Measurements from ENCODE around the gene RFC4.
A peak's percentile ranks its signal among the peaks of the same experiment; 100 is the strongest.

RFC4 gene

DNA sequence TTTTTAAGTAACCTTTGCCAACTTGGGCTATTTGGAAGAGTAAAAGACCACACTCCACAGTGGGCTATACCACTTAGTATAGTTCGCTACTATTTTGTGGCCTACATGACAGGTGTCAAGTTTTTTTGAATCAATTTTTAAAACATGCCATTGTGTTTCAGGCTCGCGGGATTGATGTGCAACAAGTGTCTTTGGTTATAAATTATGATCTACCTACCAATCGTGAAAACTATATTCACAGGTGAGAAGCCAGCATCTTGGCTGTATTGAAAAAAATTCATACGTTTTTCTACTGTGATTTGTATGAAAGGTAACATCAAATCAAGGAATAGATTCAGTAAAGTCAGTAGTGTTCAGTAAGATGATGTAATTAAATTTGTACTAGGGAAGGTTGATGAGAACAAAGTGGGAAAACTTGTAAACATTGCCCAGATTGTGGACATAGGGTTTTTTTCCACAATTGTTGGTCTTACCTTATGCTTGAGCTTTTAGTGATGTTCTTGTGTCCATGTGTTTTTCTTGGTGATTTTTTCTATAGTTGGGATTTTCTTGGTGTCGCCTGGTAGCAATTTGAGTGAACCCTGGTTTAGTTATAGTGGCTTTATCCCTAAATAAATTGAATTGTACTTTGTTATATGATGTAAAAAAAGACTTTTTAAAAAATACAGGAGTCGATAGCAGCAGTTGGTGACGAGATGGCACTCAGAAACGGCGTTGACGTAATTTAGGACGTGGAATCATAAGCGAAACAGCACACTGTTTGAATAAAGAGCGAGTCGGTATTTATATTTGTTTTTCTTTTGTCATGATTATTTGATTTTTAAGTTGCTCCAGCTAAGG is 18.4 kb downstream of the RFC4 start:
- DNase-seq (ENCODE audit: low read depth, low spot score): no peak

DNA sequence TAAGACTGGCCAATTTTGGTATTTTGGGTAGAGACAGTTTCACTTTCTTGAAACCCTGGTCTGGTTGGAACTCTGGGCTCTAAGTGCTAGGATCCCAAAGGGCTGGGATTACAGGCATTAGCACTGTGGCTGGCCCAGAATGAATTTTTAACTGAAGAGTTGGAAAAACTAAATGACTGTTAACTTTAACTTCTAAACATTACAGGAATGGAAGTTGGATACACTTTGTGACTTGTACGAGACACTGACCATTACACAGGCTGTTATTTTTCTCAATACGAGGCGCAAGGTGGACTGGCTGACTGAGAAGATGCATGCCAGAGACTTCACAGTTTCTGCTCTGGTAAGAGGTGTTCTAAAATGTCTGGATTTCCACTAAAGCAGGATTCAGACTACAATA is 19.4 kb downstream of the RFC4 start:
- no peak for DNase-seq (ENCODE audit: low read depth, low spot score)

DNA sequence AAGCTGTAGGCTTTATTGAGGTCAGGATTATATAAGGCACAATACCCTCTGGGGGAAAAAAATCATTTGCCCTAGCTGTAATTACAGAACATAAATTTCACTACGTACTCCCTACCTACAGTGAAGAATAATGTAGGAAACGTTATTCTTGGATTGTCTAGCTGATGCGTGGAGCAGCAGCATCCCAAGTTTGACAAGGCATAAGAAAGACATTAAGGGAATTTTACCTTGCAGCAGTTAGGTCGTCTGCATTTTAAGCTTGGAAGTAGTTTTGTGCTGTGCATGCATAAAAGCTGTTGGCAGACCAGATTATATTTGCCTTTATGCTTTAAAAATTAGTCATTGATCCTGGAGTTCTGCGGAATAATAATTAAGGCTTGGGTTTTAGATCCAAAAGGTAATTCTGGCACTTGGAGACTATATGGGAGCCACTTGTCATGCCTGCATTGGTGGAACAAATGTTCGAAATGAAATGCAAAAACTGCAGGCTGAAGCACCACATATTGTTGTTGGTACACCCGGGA is 20.7 kb downstream of the RFC4 start:
- DNase-seq (ENCODE audit: low read depth, low spot score): no peak

DNA sequence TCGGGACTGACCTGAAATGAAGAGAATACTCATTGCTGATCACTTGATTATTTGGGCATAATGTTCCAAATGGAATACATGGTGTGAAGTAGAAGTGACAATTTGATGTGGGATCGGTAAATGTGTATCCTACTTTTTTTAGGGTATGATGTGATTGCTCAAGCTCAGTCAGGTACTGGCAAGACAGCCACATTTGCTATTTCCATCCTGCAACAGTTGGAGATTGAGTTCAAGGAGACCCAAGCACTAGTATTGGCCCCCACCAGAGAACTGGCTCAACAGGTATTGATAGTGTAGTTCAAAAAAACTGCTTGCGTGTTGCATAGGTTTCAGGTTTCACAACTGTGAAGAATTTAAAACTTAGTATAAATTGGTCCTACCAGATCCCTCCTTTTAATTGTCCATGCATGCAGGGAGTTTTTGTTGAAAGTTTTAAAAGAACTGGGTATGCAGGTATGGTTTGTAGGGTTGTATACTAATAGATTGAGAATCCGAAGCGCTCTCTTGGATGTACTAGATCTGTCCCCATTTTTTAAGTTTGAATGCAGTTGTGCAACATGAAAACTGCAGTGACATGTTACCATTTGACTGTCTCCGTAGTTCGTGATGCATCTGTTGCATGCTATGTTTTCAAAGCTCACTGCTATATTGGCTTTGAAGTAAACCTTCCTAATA is 21.3 kb downstream of the RFC4 start:
- DNase-seq (ENCODE audit: low read depth, low spot score): peak; percentile 18

DNA sequence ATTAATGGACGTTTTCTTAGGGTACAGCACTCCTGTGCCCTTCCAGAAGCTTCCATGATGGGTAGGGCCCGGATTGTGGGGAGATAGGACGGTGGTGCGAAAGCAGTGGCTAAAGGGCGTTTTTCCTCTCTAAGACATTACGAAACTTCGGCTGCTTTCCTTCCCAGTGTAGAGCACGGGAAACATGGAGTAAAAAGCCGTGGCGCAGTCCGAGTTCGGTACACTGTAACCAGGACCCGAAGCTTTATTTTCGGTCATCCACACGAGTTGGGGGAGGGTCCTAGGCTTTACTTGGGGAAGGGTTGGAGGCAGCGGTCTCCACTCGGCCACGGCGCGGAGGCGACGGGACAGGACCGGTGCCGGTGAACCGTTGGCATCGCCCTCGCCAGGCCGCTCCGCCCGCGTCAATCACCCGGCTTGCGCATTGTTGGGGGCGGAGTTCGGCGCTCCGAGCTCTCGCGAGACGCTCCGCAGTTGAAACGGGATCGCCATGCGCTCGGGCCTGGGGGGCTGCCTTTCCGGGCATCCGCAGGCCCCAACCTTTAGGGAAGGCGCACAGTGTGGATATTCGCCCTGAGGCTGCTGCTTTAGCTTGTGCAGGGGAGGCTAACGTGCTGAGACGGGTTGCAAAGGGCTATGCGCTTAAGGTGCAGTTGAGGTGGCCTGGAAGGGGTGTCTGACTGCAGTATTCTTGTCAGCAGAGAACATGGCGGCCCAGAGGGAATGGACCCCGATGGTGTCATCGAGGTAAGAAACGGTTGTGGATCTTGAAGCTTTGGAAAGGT is 22.4 kb downstream of the RFC4 start:
- peak; percentile 81 for DNase-seq (ENCODE audit: low read depth, low spot score)

DNA sequence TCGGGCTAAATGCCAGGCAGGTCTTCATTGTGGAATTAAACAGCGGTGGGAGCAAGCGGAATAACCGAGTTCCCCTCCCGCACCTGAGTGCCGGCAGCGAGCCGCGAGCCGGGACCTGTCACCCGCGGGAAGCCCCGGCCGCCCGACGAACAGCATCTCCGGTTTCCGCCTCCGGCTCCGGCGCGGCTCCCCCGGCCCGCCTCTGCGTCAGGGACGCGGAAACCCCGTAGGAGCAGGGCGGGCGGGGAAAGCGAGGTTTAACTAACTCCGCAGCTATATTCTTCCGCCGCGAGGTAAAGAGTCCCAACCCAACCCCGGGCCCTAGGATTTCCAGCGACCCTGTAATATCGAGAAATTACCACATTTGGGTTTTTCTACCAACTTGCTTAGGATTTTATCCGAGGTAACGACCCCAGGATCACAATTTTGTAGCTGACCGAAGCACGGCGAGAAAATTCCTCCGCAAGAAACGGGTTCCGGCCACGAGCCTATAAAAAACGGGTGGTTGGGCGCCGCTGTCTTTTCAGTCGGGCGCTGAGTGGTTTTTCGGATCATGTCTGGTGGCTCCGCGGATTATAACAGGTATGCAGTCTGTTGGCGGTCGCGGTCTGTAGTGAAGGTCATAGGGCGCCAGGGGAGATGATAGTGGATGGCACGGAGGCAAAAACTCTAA is 23.1 kb downstream of the RFC4 start, which contains the start of gene EIF4A2:
EIF4A2 (plus strand) TSS at position 520 of the 673 bp plus-strand sequence; CDS start at position 554, 34 bp downstream.
- DNase-seq (ENCODE audit: low read depth, low spot score): peak; percentile 95

DNA sequence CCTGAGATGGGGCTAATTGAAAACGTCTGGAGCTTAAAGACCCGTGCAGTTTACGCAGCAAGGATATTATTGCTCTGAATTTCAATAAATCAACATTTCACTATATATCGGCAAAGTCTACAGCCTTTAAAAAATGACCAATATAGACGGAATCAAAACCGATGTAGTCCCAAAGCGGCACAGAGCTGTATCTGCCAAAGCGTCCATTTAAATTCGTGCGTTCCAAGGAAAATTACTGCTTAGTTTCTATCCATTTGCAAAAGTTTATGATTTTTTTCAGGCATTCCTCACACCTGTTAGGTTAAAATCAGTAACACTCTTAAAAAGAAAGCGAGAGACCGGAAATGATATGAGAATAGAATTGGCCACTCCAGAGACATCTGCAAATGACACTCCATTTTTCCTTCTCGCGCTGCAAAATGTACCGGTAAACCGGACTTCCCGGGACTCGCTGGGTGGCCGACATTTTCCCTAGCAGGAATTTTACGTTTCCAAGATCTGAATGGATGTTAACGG is 23.7 kb downstream of the RFC4 start:
- no peak for DNase-seq (ENCODE audit: low read depth, low spot score)

DNA sequence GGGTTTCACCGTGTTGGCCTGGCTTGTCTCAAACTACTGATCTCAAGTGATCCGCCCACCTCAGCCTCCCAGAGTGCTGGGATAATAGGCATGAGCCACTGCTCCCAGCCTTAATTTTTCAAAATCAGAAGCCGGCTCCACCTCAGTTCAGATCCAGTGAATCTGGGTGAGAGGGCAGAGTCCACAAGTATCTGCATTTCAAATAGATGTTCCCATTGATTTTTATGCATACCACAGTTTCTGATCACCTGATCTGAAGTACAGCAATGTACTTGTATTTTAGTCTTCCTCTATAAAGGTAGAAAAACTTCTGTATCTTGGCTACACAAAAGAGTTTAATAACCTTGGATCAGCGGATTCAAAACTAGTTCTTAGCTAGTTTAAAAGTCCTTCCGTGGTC is 27.1 kb downstream of the RFC4 start:
- DNase-seq (ENCODE audit: low read depth, low spot score): no peak

DNA sequence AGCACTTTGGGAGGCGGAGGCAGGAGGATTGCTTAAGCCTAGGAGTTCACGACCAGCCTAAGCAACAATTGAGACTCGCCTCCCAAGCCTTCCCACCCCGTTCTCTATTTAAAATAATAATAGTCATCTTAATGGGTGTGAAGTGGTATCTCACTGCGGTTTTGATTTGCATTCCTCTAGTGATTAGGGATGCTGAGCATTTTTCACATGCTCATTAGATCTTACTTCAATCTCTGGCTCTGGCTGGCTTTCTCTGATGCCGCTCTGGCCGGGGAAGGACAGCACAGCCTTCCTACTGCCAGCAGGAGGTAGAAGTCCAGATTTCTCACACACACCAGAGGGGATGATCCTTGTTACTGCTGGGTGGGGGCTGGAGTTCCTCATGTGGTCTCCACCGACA is 30.3 kb downstream of the RFC4 start:
- peak; percentile 83 for DNase-seq (ENCODE audit: low read depth, low spot score)

DNA sequence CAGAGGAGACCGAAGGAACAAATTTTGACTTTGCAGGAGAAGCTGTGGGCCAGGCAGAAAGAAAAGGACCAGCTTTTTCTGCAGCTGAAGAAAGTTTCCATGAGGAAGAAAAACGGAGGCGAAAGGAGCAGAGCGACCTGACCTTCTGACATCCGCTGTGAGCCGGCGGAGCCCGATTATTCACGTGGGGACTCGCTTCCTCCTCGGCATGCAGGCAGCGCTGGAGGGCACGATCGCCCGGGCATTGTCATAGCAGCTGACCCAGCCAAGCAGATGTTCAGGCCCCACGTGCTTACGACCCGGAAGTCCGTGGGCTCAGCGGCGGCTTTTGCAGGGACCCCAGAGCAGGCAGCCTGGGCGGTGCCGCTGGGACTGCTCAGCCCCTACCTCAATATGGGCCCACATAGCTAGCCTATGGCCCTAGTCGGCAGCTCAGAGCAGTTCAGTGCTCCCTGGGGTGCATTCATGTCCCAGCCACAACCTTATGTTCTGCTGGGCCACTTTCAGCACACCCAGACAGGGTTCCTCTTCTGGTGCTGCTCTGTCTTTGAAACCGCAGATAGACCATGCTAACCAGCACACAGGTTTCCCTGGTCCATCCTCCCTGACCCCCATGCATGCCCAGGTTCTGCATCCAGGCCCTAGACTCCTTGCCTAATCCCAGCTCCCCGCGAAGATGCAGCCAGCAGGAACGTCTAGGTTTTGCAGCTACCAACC is 33.4 kb downstream of the RFC4 start:
- DNase-seq (ENCODE audit: low read depth, low spot score): peak; percentile 86

DNA sequence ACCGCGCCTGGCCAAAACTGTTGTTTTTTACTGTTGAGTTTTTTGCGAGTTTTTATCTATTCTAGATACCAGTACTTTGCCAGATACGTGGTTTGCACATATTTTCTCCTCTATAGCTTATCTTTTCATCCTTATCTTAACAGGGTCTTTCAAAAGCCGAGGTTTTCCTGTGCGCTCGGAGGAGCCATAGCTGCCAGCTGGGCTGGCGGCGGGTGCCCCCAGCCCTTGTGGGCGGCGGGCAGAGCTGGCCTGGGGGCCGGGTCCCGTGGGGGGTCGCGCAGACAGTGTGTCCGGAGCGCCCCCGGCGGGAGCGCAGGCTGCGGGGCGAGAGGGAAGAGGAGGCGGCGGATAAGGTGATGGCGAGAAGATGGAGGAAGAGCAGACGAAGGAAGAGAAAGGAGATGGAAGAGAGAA is 34.0 kb downstream of the RFC4 start:
- no peak for DNase-seq (ENCODE audit: low read depth, low spot score)

DNA sequence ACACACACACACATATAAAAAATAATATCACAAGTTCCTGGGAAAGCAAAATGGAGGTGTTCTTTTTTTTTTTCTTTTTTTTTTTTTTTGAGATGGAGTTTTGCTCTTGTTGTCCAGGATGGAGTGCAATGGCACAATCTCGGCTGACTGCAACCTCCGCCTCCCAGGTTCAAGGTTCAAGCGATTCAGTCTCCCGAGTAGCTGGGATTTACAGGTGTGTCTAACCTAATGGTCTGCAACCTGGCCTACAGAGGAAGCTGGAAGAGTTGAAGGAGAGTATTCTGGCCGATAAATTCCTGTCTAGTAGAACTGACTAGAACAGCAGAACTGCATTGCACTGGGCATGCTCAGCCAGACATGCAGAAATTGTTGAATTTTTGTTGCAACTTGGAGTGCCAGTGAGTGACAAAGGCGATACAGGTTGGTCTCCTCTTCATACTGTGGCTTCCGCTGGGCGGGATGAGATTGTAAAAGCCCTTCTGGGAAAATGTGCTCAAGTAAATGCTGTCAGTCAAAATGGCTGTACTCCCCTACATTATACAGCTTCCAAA is 45.3 kb downstream of the RFC4 start:
- DNase-seq (ENCODE audit: low read depth, low spot score): no peak

DNA sequence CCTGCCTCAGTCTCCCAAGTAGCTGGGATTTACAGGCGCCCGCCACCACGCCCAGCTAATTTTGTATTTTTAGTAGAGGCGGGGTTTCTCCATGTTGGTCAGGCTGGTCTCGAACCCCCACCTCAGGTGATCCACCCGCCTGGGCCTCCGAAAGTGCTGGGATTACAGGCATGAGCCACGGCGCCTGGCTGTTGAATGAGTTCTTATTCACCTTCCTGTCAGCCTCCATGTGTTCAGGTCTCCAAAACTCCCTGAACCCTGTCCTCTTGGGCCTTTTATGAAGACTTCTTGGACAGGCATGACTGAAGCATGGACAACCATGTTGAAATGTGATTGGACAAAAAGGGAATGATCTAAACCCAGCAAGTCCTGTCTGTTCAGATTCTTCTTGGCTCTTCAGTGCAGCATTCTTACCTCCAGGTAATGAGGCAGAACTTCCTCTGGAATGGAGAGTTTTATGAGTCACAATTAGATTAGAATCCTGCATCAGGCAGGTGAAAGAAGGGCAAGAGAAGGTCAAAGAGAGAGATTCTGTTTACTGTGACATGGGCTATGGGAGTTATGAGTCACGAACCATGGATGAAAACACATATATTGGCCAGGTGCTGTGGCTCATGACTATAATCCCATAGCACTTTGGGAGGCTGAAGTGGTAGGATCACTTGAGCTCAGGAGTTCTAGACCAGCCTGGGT is 46.0 kb downstream of the RFC4 start:
- DNase-seq (ENCODE audit: low read depth, low spot score): peak; percentile 39

DNA sequence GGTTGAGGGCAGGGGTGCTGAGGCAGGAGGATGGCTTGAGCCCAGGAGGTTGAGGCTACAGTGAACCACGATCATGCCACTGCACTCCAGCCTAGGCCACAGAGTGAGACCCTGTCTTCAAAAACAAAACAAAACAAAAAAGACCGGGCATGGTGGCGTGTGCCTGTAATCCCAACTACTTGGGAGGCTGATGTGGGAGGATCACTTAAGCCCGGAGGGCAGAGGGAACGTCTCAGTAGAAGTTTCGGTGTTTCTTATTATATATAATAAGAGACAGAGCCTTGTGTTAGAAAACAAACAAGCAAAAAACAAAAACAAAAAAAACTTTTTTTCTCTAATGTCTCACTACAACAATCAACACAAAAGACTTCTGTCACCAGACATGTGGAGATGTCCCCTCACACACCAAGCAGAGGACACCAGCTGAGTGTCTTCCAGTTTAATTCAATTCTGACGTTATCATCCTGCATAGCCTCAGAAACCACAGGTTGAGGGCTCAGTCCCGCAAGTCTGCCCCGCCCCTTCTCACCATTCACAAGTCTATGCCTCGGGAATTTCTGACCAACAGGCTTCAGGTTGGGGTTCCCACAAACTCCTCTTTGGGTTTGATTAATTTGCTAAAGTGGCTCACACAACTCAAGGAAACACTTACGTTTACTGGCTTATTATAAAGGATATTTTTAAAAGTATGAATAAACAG is 46.9 kb downstream of the RFC4 start:
- DNase-seq (ENCODE audit: low read depth, low spot score): peak; percentile 31

DNA sequence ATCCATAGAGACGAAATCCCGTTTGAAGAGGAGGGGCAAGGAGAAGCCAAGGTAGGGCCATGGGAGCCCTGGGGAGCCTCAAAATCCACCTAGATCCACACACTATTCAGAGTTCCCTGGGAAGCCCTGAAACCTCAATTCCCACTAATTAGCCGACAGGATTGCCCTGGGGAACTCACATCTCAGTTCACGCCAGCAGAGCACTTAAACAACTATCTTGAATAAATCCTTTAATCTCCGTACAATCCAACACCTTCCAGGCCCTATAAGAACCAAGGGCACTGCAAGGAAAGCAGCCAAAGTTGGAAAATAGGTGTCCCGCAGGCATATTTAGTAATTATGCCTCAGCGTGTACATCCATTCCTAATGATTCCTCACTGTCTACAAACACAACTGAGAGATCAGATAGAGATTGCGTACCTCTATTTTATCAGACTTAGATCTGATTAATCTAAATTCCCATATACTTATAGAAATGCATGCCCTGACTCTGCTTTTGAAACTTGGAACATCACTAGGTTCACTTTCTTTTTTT is 48.5 kb downstream of the RFC4 start:
- DNase-seq (ENCODE audit: low read depth, low spot score): peak; percentile 17

DNA sequence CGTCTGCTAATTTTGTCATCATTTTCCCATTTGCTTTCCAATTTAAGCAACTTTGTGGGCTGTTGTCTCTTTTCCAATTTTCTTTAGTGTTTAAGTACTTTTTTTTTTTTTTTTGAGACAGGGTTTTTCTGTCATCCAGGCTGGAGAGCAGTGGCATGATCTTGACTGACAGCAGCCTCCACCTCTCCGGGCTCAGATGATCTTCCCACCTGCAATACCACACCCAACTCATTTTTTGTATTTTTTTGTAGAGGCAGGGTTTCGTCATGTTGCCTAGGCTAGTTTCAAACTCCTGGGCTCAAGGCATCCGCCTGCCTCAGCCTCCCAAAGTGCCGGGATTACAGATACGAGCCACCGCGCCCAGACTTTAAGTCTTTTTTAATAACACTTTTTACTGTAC is 49.1 kb downstream of the RFC4 start:
- no peak for DNase-seq (ENCODE audit: low read depth, low spot score)

DNA sequence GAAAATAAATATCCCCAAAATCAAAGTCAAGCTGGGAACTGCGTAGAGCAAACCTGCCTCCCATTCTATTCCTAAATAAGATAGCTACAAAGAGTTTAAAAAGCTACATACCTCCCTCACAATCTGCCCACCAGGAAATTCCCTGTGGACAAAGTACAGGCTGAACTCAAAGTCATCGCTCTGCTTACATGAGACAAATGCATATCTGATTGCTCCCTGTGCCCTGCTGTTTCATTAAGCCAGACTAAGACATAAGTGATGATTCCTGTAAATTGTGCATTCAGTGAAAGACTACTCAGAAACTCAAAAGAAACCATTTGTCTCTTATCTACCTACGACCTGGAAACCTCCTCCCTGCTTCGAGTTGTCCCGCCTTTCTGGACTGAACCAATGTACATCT is 51.4 kb downstream of the RFC4 start:
- no peak for DNase-seq (ENCODE audit: low read depth, low spot score)

DNA sequence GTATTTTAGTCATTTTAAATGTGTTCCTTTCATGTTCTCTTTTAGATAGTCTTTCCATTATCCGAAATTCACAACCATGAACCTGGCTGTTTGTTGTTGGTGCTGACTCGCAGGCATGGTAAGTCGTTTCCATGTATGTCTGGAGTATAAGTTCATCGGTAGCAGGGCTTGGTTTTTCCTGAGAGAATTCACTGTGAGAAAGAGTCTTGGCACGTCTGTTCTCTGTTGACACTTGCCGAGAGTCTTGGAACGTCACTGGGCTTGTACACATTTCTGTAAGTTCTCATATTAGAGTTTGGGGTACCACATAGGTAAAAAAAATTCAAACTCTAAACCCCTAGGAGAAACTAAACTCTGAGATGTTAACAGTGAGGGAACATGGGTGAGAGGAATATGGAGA is 52.3 kb downstream of the RFC4 start:
- DNase-seq (ENCODE audit: low read depth, low spot score): no peak

DNA sequence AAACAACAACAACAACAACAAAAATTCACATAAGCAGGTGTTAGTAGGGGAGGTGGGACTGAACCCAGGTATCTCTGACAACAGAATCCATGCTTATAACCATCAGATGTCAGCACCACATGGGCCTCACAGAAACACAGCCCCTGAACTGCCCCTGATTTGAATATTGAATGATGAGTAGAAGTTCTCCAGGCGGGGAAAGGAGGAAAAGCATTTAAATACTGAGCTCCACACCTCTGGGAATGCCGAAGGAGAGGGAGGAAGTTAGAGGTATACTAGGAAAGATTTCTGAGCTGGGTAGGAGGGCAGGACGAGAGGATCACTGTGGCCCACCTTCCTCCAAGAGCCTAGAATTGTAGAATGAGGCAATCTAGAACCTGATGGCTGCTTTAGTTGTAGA is 54.8 kb downstream of the RFC4 start:
- DNase-seq (ENCODE audit: low read depth, low spot score): no peak

All from ELF-1 (cell line).